CD14-positive monocyte (primary cell): Measurements from ENCODE around the gene LYRM4. TPM values are rescaled to one million over a fixed set of nuclear protein-coding genes. Genes with fewer than 3 reads are reported as not detected.

Experiments
- DNase-seq, 3 donors: peaks; one replicate each; pipeline ENCODE4 v3.0.0-alpha.2; 2011 to 2022
- H2AFZ ChIP-seq: 2 replicates; pipeline ENCODE4 v1.6.0; 2012; ENCODE audit warnings: mild to moderate bottlenecking, low read depth, low read length, inconsistent platforms; ENCODE audit not compliant: insufficient read depth, poor library complexity, severe bottlenecking
- H3K27ac ChIP-seq, 2 donors: 1 replicate in 1 of 2; 2 replicates in 1 of 2; pipeline ENCODE4 v1.5.1; 2012 to 2013; ENCODE audit warnings: low read length in 2 of 2, control low read depth in 1 of 2, inconsistent platforms in 1 of 2, low read depth in 1 of 2, mild to moderate bottlenecking in 1 of 2
- H3K27me3 ChIP-seq, 2 donors: one replicate each; pipeline versions ENCODE4 v1.6.0 to v1.6.1; 2011 to 2013; ENCODE audit warnings: low read length in 2 of 2; ENCODE audit not compliant: control insufficient read depth in 2 of 2, insufficient read depth in 2 of 2
- H3K36me3 ChIP-seq, 2 donors: replicated peaks in 1 of 2; 1 replicate in 1 of 2; 2 replicates in 1 of 2; pipeline versions ENCODE4 v1.5.1 to v1.6.1; 2012 to 2013; ENCODE audit warnings: low read length in 2 of 2, control low read depth in 1 of 2, inconsistent platforms in 1 of 2, mild to moderate bottlenecking in 1 of 2; ENCODE audit not compliant: insufficient read depth in 2 of 2, control insufficient read depth in 1 of 2
- H3K4me1 ChIP-seq, 2 donors: 1 replicate in 1 of 2; 2 replicates in 1 of 2; pipeline versions ENCODE4 v1.5.1 to v1.6.1; 2012 to 2013; ENCODE audit warnings: low read length in 2 of 2, control low read depth in 1 of 2, inconsistent platforms in 1 of 2, mild to moderate bottlenecking in 1 of 2, moderate library complexity in 1 of 2; ENCODE audit not compliant: insufficient read depth in 2 of 2, control insufficient read depth in 1 of 2
- H3K4me2 ChIP-seq: replicated peaks from 2 replicates; pipeline ENCODE3; 2012; ENCODE audit warnings: low read length, moderate library complexity, mild to moderate bottlenecking; ENCODE audit not compliant: poor library complexity, severe bottlenecking; ENCODE audit errors: extremely low read depth
- H3K4me3 ChIP-seq, 3 experiments: fragments of 200-600 bp in 1 of 3; sonication (generic) in 1 of 3; replicated peaks in 1 of 3; 1 replicate in 2 of 3; 2 replicates in 1 of 3; pipeline ENCODE4 v1.5.1; 2011 to 2013; ENCODE audit warnings: low read length in 3 of 3, mild to moderate bottlenecking in 3 of 3, control low read depth in 2 of 3, low read depth in 2 of 3, inconsistent platforms in 1 of 3, moderate library complexity in 1 of 3
- H3K79me2 ChIP-seq: 2 replicates; pipeline ENCODE4 v1.6.0; 2012; ENCODE audit warnings: mild to moderate bottlenecking, control low read depth, inconsistent platforms, low read length, moderate library complexity; ENCODE audit not compliant: insufficient read depth
- H3K9ac ChIP-seq: 2 replicates; pipeline ENCODE4 v1.6.0; 2017; ENCODE audit warnings: low read length, mild to moderate bottlenecking; ENCODE audit not compliant: insufficient read depth, poor library complexity, severe bottlenecking
- H3K9me3 ChIP-seq, 2 donors: replicated peaks in 1 of 2; 1 replicate in 1 of 2; 2 replicates in 1 of 2; pipeline versions ENCODE4 v1.5.1 to v1.6.1; 2012 to 2013; ENCODE audit warnings: low read length in 2 of 2, control low read depth in 1 of 2; ENCODE audit not compliant: control insufficient read depth in 1 of 2, insufficient read depth in 1 of 2
- H4K20me1 ChIP-seq: 2 replicates; pipeline ENCODE4 v1.6.0; 2012; ENCODE audit warnings: mild to moderate bottlenecking, low read length, control low read depth, moderate library complexity; ENCODE audit not compliant: insufficient read depth
- H3K27ac Mint-ChIP-seq, 7 donors: one replicate each; pipeline ENCODE4 v1.8.0; 2020; ENCODE audit warnings: mild to moderate bottlenecking in 7 of 7, mixed read lengths in 7 of 7, moderate library complexity in 6 of 7, inconsistent platforms in 2 of 7
- H3K27me3 Mint-ChIP-seq, 3 donors: one replicate each; pipeline ENCODE4 v1.8.0; 2021 to 2022; ENCODE audit warnings: low read depth in 3 of 3, mild to moderate bottlenecking in 3 of 3, mixed read lengths in 3 of 3, moderate library complexity in 3 of 3, inconsistent platforms in 1 of 3
- H3K36me3 Mint-ChIP-seq, 2 donors: one replicate each; pipeline ENCODE4 v1.8.0; 2020; ENCODE audit warnings: mixed read lengths in 2 of 2, inconsistent platforms in 1 of 2, mild to moderate bottlenecking in 1 of 2
- H3K4me1 Mint-ChIP-seq: one replicate; pipeline ENCODE4 v1.8.0; 2020; ENCODE audit warnings: mild to moderate bottlenecking, mixed read lengths
- H3K4me3 Mint-ChIP-seq, 2 donors: one replicate each; pipeline ENCODE4 v1.8.0; 2020; ENCODE audit warnings: mild to moderate bottlenecking in 2 of 2, mixed read lengths in 2 of 2, moderate library complexity in 1 of 2
- H3K9me3 Mint-ChIP-seq, 7 donors: one replicate each; pipeline ENCODE4 v1.8.0; 2020 to 2022; ENCODE audit warnings: mixed read lengths in 7 of 7, mild to moderate bottlenecking in 6 of 7, moderate library complexity in 6 of 7, inconsistent platforms in 2 of 7
- CTCF ChIP-seq: fragments of 200-600 bp; IDR thresholded peaks from one replicate; pipeline ENCODE4 v1.8.0; 2022; ENCODE audit warnings: antibody characterized with exemption, mild to moderate bottlenecking
- WGBS: methylation state at CpG from one replicate; pipeline ENCODE4 v1.1.5; 2013; ENCODE audit warnings: missing lambda C conversion rate; ENCODE audit not compliant: insufficient coverage; 5-methylcytosine and 5-hydroxymethylcytosine counted together
- intact Hi-C, 2 donors: fragments of 100-400 bp; cut with micrococcal nuclease; formaldehyde crosslinking; loops; one replicate each; pipeline versions ENCODE4 v1.15.0 to v1.15.1; 2023
- polyA plus RNA-seq, 3 donors: library from polyadenylated mRNA; depleted of rRNA in 1 of 3; unstranded in 2 of 3; stranded (reverse) in 1 of 3; fragments of 300-500 nt in 2 of 3; fragments of >200 nt in 1 of 3; fragmentation: Illumina TruSeq in 2 of 3; gene quantifications; 1 replicate in 2 of 3; 2 replicates in 1 of 3; pipeline ENCODE4 v1.2.3, GENCODE V29; 2012 to 2021

The LYRM4 gene
- polyA plus RNA-seq, 3 donors, result 13.7 to 19.6 (median 18.1) TPM

- Mint-ChIP-seq H3K27ac (no peak overlapping the region), H3K27me3 (no peaks in the 10 kb centered on the region), H3K4me3 (no peak overlapping the region), H3K4me1 (peaks cover 1% of the 10 kb centered on the region), H3K9me3 (no peaks in the 10 kb centered on the region), H3K36me3 (no peaks in the 10 kb centered on the region)
- Histone ChIP-seq H3K9ac (no peak overlapping the region), H3K4me3 (no peak overlapping the region), H3K79me2 (no peaks in the 10 kb centered on the region), H2AFZ (no peak overlapping the region), H3K4me1 (no peaks in the 10 kb centered on the region), H3K27ac (no peak overlapping the region), H3K4me2 (no peak overlapping the region), H3K36me3 (no peaks in the 10 kb centered on the region), H4K20me1 (no peaks in the 10 kb centered on the region), H3K27me3 (no peaks in the 10 kb centered on the region), H3K9me3 (no peaks in the 10 kb centered on the region)
- no peak for TF ChIP-seq CTCF
- no peak for DNase-seq
- WGBS, result 100% methylated on average over 1 of the region's 6 CpGs
- intact Hi-C loops, result loop anchor here (5.0 to 10.0 kb wide), 2 partner anchors 225 to 1397 kb away; no protein-coding TSS in a partner anchor
Observed at GRCh38 chr6:5149891-5150290, 110.9 kb downstream of the LYRM4 start.

GRCh38 chr6:5149159-5149704, 111.5 kb downstream of the LYRM4 start:
- no peaks in the 10 kb centered on the region for H3K27me3 Mint-ChIP-seq
- Histone ChIP-seq H3K4me2 (no peak overlapping the region), H3K4me3 (no peak overlapping the region), H2AFZ (no peak overlapping the region), H3K9ac (no peak overlapping the region), H3K4me1 (no peaks in the 10 kb centered on the region), H3K79me2 (no peaks in the 10 kb centered on the region), H4K20me1 (no peaks in the 10 kb centered on the region), H3K36me3 (peaks cover 0 to 2% of the 10 kb centered on the region in 2 donors), H3K9me3 (no peaks in the 10 kb centered on the region), H3K27me3 (no peaks in the 10 kb centered on the region), H3K27ac (no peak overlapping the region)
- TF ChIP-seq CTCF, result no peak
- no peak overlapping the region for H3K27ac Mint-ChIP-seq
- intact Hi-C loops, result loop anchor here (5.0 to 10.0 kb wide), 2 partner anchors 226 to 1398 kb away; no protein-coding TSS in a partner anchor
- WGBS, result 100% methylated on average over 4 of the region's 6 CpGs
- H3K4me1 Mint-ChIP-seq, result peaks cover 1% of the 10 kb centered on the region
- H3K4me3 Mint-ChIP-seq, result no peak overlapping the region
- no peaks in the 10 kb centered on the region for H3K36me3 Mint-ChIP-seq
- DNase-seq, result no peak
- no peaks in the 10 kb centered on the region for H3K9me3 Mint-ChIP-seq
